Spleen (tissue), 11 donors: ENCODE measurements around the gene COPS8. TPM values are rescaled to one million over a fixed set of nuclear protein-coding genes. Genes with fewer than 3 reads are reported as not detected.

Experiments used
- DNase-seq: peaks from one replicate; pipeline ENCODE4 v3.0.0-alpha.2; 2020
- H3K27ac ChIP-seq, 8 donors: fragments of 200-600 bp; sonication (generic) in 7 of 8; 1 replicate in 4 of 8; 2 replicates in 4 of 8; pipeline versions ENCODE4 v1.5.0 to v1.8.0; 2016 to 2021; ENCODE audit warnings: inconsistent platforms in 4 of 8, mild to moderate bottlenecking in 4 of 8, moderate library complexity in 1 of 8
- H3K27me3 ChIP-seq, 7 donors: fragments of 200-600 bp; sonication (generic) in 6 of 7; replicated peaks in 1 of 7; 1 replicate in 4 of 7; 2 replicates in 3 of 7; pipeline versions ENCODE4 v1.5.0 to v1.8.0; 2016 to 2021; ENCODE audit warnings: inconsistent platforms in 3 of 7, mild to moderate bottlenecking in 1 of 7
- H3K36me3 ChIP-seq, 6 donors: fragments of 200-600 bp; sonication (generic) in 5 of 6; 1 replicate in 4 of 6; 2 replicates in 2 of 6; pipeline versions ENCODE4 v1.5.0 to v1.8.0; 2016 to 2021; ENCODE audit warnings: inconsistent platforms in 2 of 6
- H3K4me1 ChIP-seq, 6 donors: fragments of 200-600 bp; sonication (generic) in 5 of 6; 1 replicate in 3 of 6; 2 replicates in 3 of 6; pipeline versions ENCODE4 v1.5.0 to v1.8.0; 2016 to 2021; ENCODE audit warnings: inconsistent platforms in 3 of 6
- H3K4me3 ChIP-seq, 8 donors: fragments of 200-600 bp; sonication (generic) in 7 of 8; 1 replicate in 4 of 8; 2 replicates in 4 of 8; pipeline versions ENCODE4 v1.5.0 to v1.8.0; 2016 to 2021; ENCODE audit warnings: inconsistent platforms in 4 of 8, mild to moderate bottlenecking in 4 of 8, moderate library complexity in 2 of 8
- H3K9me3 ChIP-seq, 8 donors: fragments of 200-600 bp; sonication (generic) in 7 of 8; 1 replicate in 4 of 8; 2 replicates in 4 of 8; pipeline versions ENCODE4 v1.5.0 to v1.8.0; 2016 to 2021; ENCODE audit warnings: inconsistent platforms in 4 of 8
- POLR2A ChIP-seq, 3 donors: fragments of 450-650 bp; IDR thresholded peaks; one replicate each; pipeline ENCODE4 v1.5.1; 2017; ENCODE audit warnings: antibody characterized with exemption in 3 of 3, mild to moderate bottlenecking in 1 of 3
- POLR2AphosphoS5 ChIP-seq, 3 donors: sonication (generic); formaldehyde crosslinking; IDR thresholded peaks; one replicate each; pipeline ENCODE4 v1.5.1; 2017; ENCODE audit warnings: antibody characterized with exemption in 3 of 3
- WGBS, 5 donors: extraction: QIAGEN DNeasy Blood & Tissue Kit in 3 of 5; methylation state at CpG; one replicate each; pipeline versions ENCODE4 v1.1.5 to v1.1.7; 2013 to 2018; 5-methylcytosine and 5-hydroxymethylcytosine counted together
- intact Hi-C: fragments of 100-400 bp; cut with DNase I; formaldehyde crosslinking; loops from one replicate; pipeline ENCODE4 v1.15.0; 2023; ENCODE audit warnings: low total_unique reads
- polyA plus RNA-seq, 3 donors: library from polyadenylated mRNA; stranded (reverse); fragments of 200-250 nt; gene quantifications; one replicate each; pipeline ENCODE4 v1.2.1, GENCODE V29; 2013
- total RNA-seq, 7 donors: library from RNA; depleted of rRNA in 3 of 7; stranded (reverse); fragments of >200 nt in 3 of 7; fragmentation: NEBNext Ultra II Directional in 4 of 7; extraction: Animal tissue kit (Norgen Biotek cat#: 25700) in 4 of 7; gene quantifications; one replicate each; pipeline versions ENCODE4 v1.1.0 to v1.2.1, GENCODE V29; 2016 to 2021
- TF ChIP-seq, protein P1 (sequence below), 11 experiments: fragments of 200-600 bp in 7 of 11; fragments of 450-650 bp in 4 of 11; sonication (generic) in 4 of 11; IDR thresholded peaks in 8 of 11; conservative IDR thresholded peaks in 3 of 11; 1 replicate in 7 of 11; 2 replicates in 4 of 11; pipeline versions ENCODE4 v1.4.0 to v1.8.0; 2016 to 2021; ENCODE audit warnings: antibody characterized with exemption in 11 of 11, inconsistent platforms in 4 of 11, mild to moderate bottlenecking in 1 of 11
- donor health status: healthy with polysubstance abuse.
- donor health status: DM: no; HTN: no; CAD: no; lungs with moderate emphysema.
- donor health status: DM: no; HTN: no; CAD: no.
- donor health status: Bipolar disorder and iron deficiency.
- donor health status: healthy.
- donor health status: DM: no; HTN: no; CAD: no.
- donor health status: DM: yes; HTN: yes; CAD: no.

COPS8 gene
- total and polyA plus RNA-seq, 10 donors: 21.3 to 67.9 (median 31.5) TPM

DNA sequence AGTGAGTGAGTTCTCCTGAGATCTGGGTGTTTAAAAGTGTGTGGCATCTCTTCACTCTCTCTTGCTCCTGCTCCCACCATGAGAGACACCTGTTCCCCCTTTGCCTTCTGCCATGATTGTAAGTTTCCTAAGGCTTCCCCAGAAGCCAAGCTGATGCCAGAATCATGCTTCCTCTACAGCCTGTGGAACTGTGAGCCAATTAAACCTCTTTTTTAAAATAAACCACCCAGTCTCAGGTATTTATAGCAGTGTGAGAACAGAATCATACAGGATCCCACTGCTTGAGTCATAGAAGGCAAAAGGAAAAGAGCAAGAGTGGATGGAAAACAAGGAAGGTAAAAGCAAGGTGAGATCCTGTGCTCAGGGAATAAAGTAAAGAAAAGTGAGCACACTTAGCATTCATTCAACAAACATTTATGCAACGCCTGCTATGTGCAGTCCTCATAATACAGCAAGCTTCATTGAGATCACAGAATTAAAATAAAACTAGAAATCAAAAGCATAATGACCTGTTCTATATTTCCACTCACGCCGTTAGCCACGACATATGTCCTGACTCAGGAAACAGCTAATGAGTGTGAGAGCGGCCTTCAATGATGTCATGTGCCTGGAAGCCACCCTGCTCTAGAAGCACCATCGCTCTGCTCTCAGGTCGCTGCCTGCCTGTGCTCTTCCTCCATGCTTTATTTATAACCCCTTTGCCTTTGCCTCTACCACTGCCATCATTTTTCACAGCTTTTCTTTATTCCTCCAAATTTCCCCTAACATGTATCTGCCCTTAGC is 11.3 kb upstream of the COPS8 start:
- H3K9me3 ChIP-seq: peaks cover 0 to 7% (median 0%) of the 10 kb centered on the region in 8 donors
- intact Hi-C loops: no loop called here
- WGBS, 5 donors: 65 to 76% (median 70%) methylated on average over 7 of the region's 7 CpGs
- DNase-seq: no peak
- H3K4me3 ChIP-seq: no peak overlapping the region
- TF ChIP-seq POLR2A (IDR thresholded peaks at IDR 0.05) (no peak), POLR2AphosphoS5 (IDR thresholded peaks at IDR 0.05) (no peak)
- TF ChIP-seq, protein P1, sequence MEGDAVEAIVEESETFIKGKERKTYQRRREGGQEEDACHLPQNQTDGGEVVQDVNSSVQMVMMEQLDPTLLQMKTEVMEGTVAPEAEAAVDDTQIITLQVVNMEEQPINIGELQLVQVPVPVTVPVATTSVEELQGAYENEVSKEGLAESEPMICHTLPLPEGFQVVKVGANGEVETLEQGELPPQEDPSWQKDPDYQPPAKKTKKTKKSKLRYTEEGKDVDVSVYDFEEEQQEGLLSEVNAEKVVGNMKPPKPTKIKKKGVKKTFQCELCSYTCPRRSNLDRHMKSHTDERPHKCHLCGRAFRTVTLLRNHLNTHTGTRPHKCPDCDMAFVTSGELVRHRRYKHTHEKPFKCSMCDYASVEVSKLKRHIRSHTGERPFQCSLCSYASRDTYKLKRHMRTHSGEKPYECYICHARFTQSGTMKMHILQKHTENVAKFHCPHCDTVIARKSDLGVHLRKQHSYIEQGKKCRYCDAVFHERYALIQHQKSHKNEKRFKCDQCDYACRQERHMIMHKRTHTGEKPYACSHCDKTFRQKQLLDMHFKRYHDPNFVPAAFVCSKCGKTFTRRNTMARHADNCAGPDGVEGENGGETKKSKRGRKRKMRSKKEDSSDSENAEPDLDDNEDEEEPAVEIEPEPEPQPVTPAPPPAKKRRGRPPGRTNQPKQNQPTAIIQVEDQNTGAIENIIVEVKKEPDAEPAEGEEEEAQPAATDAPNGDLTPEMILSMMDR (IDR thresholded peaks at IDR 0.05 in 8 of 11, conservative IDR thresholded peaks at IDR 0.05 in 3 of 11): no peak
- H3K27ac ChIP-seq: peak overlapping the region in 2 of 8 donors; percentile 1 to 49
- H3K36me3 ChIP-seq: no peaks in the 10 kb centered on the region
- H3K27me3 ChIP-seq: no peaks in the 10 kb centered on the region
- H3K4me1 ChIP-seq: peaks cover 0 to 36% (median 9%) of the 10 kb centered on the region in 6 donors

DNA sequence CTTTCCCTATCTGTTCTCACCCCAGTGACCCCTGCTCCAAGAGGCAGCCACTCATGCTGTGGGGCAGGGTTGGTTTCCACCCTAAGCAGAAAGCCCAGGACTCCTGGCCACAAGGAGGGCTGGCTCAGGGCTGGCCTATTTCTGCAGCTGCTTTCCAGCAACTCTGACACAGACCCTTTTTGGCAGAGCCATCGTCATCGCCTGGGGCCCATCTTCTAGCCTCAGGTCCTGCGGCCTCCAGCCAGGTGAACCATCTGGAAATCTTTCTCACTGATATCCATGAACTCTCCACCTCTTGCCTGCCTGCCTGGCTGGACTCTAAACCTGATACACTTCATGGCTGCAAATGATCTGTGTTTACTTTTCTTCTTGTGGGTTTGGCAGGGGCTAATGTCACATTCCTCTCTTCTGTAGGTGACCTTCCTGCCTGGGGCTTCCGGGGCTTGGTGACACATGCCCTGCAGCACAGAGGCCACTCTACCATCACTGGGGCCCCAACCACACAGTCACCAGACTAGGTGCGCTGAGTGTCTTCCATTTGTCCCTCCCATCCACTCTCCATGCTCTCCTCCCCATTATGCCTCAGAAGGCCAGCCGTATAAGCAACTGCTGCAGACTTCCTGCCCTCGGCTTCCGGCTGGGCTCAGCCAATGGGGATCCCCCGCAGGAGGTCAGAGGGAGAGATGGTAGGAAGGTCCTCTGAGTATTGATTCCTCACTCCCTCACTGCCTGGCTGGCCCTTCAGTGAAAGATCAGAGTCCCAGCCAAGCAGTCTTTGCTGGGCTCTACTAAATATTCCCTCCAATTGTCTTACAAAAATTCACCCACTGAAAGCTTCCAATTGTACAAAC is 9.7 kb upstream of the COPS8 start:
- H3K27ac ChIP-seq: peak overlapping the region in 3 of 8 donors; percentile 14 to 50 (median 49)
- no peak for TF ChIP-seq POLR2AphosphoS5 (IDR thresholded peaks at IDR 0.05)
- no peak for TF ChIP-seq POLR2A (IDR thresholded peaks at IDR 0.05)
- TF ChIP-seq, protein P1 (IDR thresholded peaks at IDR 0.05 in 8 of 11, conservative IDR thresholded peaks at IDR 0.05 in 3 of 11): no peak
- DNase-seq: no peak

DNA sequence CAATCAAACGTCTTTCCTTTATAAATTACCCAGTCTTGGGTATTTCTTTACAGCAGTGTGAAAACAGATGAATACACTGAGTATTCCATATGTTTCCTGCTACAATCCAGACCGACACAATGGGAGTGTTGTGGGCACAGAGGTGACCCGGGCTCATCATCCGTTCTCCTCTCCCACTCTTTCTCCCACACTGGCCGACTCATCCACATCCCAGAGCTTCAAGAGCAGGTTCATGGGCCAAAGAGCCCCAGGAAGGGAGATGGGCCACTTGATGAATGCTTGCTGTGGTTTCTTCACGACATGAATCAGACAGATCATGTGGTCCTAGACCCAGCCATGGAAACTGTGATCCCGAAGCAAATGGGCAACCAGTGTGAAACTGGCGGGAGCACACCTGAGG is 4.1 kb upstream of the COPS8 start:
- peaks cover 3 to 19% (median 15%) of the 10 kb centered on the region in 6 donors for H3K4me1 ChIP-seq
- intact Hi-C loops: no loop called here
- H3K36me3 ChIP-seq: no peaks in the 10 kb centered on the region
- no peak overlapping the region for H3K27ac ChIP-seq
- WGBS, 5 donors: 88 to 93% (median 92%) methylated on average over 8 of the region's 8 CpGs
- no peaks in the 10 kb centered on the region for H3K9me3 ChIP-seq
- no peaks in the 10 kb centered on the region for H3K27me3 ChIP-seq
- H3K4me3 ChIP-seq: no peak overlapping the region
- TF ChIP-seq POLR2A (IDR thresholded peaks at IDR 0.05) (no peak), POLR2AphosphoS5 (IDR thresholded peaks at IDR 0.05) (no peak)
- TF ChIP-seq, protein P1 (IDR thresholded peaks at IDR 0.05 in 8 of 11, conservative IDR thresholded peaks at IDR 0.05 in 3 of 11): no peak
- DNase-seq: no peak

More for the DNA sequence above, 9.7 kb upstream of the COPS8 start:
- H3K4me1 ChIP-seq: peaks cover 0 to 36% (median 9%) of the 10 kb centered on the region in 6 donors
- intact Hi-C loops: no loop called here
- no peak overlapping the region for H3K4me3 ChIP-seq
- whole genome bisulfite sequencing, 5 donors: 73 to 87% (median 85%) methylated on average over 9 of the region's 9 CpGs
- no peaks in the 10 kb centered on the region for H3K27me3 ChIP-seq
- H3K36me3 ChIP-seq: no peaks in the 10 kb centered on the region
- H3K9me3 ChIP-seq: peaks cover 0 to 2% (median 0%) of the 10 kb centered on the region in 8 donors

DNA sequence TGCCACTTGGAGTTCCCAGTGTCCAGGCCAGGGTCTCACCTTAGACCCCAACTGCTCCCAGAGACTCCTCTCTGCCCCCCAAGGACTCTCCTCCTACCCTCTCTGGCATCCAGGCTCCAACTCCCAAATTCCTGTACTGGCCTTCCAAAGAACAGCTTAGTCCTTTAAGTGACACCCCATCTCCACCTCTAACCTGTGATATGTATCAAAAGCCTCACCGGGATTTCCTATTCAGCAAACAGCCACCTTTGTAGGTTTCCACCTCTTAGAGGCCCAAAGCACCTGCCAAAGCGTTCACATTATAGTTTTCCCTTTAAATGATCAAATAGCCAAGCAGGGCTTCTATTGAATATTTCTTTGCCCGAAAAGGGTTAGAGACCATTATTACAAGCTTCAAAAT is 2.7 kb upstream of the COPS8 start:
- Histone ChIP-seq H3K4me3 (no peak overlapping the region), H3K9me3 (no peaks in the 10 kb centered on the region), H3K4me1 (peaks cover 10 to 33% (median 27%) of the 10 kb centered on the region in 6 donors), H3K36me3 (peaks cover 0 to 6% (median 0%) of the 10 kb centered on the region in 6 donors), H3K27ac (no peak overlapping the region), H3K27me3 (no peaks in the 10 kb centered on the region)
- intact Hi-C loops: no loop called here
- DNase-seq: no peak
- no peak for TF ChIP-seq POLR2AphosphoS5 (IDR thresholded peaks at IDR 0.05)
- TF ChIP-seq POLR2A (IDR thresholded peaks at IDR 0.05): no peak
- TF ChIP-seq, protein P1 (IDR thresholded peaks at IDR 0.05 in 8 of 11, conservative IDR thresholded peaks at IDR 0.05 in 3 of 11): no peak
- WGBS, 5 donors: 96 to 100% (median 96%) methylated on average over 3 of the region's 3 CpGs
